Measurements from ENCODE around the gene NEK6.

NEK6 gene

GRCh38 chr9:124346347-124347163, 88.8 kb downstream of the NEK6 start:
- no peak for DNase-seq

GRCh38 chr9:124347206-124347967, 89.6 kb downstream of the NEK6 start:
- no peak for DNase-seq

DNA sequence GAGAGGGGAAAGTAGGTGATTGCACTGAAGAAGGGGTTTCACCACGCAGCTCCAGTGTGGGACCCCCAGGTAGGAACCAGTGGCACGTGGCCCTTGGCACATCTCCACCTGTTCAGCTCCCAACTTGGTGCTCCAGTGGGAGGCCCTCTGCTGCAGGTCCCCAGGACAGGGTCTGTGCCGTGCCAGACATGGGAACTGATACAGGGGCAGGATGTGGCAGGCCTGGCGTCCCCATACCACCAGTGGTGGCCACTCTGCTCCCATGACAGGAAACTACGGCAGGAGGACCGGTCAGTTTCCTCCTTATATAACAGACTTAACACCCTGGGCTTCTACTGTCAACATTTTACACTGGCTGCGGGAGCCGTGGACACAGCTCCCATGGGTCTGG, 90.2 kb downstream of the NEK6 start:
- no peak for DNase-seq

GRCh38 chr9:124348363-124348762, 90.6 kb downstream of the NEK6 start:
- no peak for DNase-seq

DNA sequence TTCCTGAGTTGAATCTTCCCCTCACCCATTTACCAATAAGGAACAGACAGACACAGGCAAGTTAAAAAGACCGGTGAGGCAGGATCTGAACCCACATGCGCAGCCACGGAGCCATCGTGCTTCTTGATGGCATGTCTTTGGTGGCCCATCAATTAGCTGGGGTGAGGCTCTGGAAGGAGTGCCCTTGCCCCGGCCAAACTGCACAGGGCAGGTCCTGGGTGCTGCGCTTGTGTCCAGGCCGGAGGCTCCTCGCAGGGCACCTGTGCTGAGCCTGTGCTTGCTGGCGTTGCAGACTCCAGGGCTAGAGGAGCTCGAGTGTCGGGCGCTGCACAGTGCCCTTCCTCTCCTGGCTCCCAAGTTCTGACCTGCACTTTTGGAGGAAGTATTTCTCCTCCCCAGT, 91.1 kb downstream of the NEK6 start:
- no peak for DNase-seq

DNA sequence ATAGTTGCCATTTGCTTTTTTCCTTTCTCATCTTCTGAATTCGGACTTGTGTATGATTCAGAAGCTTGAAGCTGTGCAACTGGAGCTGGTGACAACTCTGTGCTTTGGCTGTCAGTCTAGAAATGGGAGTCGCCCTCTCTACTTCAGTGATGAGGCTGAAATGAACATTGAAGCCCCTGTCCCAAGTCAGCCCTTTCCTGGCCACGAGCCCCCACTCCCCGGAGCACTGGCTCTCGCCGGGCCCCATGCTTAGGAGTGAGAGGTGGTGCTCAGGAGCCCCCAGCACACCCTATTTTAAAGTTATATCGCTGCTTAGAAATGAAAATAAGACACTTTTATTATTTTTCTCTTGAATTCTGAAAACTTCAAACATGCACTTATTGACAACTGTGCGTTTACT, 91.5 kb downstream of the NEK6 start:
- DNase-seq: no peak

GRCh38 chr9:124349675-124350493, 92.1 kb downstream of the NEK6 start:
- no peak for DNase-seq

- DNase-seq: no peak
Measured at GRCh38 chr9:124350494-124351263, 92.9 kb downstream of the NEK6 start.

- no peak for DNase-seq
Measured at GRCh38 chr9:124351672-124352468, 94.1 kb downstream of the NEK6 start.

DNA sequence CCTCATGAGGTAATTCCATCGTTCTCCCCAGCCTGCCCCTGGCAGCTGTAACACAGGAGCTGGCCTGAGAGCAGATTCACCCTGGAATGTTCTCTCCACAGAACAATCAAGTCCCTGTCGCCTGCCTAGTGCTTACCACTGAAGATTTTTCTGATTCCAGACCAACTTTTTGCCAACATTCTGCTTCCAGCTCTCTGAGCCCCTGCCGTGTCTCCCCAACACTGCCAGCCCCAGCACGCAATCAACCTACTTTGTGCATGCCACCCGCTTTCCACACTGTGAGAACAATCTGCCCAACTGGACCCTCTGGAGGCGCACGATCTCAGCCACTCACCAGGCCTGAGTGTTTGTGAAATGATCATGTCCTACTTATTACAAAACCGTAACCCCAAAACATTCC, 94.9 kb downstream of the NEK6 start:
- no peak for DNase-seq

DNA sequence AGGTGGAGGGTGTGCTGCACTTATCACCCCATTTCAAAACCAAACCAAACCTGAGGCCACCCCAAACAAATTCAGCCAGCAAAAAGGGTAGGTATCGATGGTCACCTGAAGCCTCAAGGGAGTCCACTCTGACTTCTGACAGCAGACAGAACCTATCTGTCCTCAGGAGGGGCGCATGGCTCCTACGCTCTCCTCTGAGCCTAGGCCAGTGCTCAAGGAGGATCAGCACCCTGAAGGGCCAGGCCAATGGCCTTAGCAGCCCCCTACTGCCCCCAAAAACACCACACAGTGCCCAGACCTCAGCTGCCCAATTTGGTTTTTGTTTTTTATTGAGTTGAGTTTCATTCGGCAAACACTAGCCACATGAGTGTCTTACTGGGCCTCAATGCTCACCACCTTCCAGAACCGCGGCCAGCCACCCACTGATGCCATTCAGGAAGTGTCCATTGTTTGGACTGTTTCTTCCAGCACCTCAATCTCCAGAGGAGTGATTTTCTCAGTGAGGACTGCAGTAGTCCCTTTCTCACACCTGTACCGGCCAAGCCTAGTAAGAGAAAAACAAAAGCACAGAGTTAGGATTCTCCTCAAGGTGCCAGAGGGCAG, 95.5 kb downstream of the NEK6 start:
- no peak for DNase-seq

DNA sequence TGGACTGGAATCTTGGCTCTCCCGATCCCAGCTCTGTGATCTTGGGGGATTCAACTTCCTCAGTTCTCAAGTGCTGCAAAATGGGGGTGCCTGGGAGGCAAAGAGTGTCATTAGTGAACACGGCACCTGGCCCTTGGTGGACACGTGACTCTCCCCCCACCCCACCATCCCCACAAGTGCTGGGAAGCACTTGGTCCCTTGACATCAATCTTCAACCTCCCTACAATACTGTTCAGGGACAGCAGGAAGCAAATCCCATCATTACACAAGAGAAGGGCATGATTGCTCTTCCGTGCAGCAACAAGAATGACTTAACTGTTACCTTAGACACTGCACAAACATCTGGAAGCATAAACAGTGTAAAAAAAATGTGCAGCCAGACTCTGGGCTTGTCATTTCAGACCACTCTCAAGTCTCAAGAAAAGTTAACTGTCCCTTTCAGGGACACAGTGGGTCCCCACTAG, 96.1 kb downstream of the NEK6 start:
- peak; percentile 82 for DNase-seq

DNA sequence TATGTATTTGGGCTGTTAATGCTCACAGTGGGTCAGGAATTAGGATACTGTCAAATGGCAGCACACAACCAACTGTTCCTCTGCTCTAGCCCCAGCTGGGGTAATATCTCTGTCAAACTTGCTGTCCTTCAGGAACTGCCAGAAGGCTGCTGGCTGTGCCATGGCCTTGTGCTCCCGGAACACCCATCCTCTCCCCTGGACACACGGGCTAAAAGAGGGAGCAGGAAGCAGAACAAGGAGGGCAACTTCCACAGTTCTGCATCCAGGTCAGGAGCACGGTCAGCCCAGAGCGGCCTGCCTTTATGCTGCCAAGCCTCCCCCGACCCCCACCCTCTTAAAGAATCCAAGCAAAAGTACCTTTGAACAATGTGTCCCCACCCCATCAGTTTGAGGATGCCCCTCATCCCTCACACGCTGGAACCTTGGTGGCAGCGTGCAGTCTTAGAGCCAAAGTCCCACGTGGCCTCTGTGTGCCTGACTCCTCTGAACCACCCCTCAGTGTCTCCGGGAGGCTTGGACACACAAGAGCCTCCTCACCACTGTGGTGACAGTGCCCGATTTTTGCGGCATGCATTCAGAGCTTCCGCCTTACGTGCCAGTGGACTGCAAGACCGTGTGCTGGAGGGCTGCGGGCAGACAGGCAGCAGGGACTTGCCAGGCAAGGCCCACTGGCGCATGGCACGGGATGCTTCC, 96.7 kb downstream of the NEK6 start:
- DNase-seq: no peak

DNA sequence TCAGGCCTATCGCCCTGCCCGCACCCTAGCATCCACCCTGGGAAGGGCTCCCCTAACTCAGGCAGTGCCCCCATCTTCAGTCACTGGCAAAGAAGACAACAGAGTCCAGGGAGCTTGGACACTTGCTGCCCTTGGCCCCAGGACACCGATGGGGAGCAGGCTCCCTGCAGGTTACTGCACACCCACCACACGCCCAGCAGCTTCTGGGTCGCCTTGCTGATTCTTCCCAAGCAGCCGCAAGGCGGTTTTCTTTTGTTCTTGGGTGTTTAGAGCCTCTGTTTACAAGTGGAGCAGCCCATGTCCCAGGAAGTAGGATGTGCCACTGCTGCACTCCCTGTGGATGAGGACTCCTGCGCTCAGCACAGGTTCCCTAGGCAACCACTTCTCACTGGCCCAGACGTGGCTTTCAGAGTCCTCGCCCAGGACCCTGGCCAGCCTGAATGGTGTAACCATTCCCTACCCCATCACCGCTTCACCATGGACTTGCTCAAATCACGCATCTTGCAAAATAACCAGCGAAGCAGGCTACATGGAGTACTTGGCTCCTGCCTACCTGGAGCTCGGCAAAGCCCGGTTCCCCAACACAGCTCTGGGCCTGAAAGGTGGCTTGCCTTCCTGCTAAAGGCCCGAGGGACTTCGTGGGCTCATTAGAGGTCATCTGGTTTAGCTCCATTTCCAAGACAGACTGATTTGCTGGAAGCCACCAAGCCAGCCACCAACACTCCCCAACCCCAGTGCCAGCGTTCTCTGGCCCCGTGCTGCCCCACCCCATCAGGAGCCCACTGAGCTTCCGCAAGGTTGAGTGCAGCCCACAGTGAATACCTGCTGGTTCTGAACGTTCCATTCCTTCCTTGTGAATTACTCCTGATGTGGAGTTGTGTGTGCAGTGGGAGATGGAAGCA, 97.5 kb downstream of the NEK6 start:
- DNase-seq: no peak

DNA sequence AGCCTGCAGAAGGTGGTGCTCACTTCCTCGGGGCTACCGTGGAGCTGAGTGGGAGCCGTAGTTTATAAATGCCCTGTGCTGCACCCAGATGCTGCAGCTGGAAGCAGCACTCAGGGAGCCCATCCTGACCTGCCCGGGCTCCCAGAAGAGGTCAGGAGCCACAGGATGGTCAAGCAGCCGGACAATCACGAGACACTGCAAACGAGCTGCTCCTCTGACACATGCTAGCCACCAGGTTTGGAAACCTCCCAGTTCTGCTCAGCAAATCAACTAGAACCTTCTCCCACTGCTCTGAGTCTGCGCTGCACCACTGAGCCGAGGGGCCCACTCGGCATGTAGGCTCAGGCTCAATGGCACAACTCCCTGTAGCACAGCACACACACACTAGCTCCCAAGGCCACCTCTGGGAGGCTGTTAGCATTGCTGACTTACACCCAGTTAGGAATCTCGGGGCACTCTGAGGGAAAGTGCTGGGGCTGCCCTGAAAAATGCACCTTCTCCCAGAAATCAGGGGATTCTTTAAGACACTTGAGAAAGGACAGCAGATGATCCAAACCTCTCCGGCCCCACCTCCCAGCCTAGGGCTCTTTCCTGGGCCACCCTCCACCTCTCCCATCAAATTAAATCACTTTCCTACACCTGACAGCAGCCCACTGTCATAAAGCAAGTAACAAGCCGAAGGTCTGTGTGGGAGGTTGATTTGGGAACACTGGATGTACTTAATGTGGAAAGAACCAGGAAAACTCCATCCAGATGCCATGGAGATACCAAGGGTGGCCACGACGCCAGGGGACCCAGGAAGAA, 98.4 kb downstream of the NEK6 start:
- DNase-seq: no peak

- DNase-seq: no peak
Measured at GRCh38 chr9:124356745-124357390, 99.1 kb downstream of the NEK6 start.

DNA sequence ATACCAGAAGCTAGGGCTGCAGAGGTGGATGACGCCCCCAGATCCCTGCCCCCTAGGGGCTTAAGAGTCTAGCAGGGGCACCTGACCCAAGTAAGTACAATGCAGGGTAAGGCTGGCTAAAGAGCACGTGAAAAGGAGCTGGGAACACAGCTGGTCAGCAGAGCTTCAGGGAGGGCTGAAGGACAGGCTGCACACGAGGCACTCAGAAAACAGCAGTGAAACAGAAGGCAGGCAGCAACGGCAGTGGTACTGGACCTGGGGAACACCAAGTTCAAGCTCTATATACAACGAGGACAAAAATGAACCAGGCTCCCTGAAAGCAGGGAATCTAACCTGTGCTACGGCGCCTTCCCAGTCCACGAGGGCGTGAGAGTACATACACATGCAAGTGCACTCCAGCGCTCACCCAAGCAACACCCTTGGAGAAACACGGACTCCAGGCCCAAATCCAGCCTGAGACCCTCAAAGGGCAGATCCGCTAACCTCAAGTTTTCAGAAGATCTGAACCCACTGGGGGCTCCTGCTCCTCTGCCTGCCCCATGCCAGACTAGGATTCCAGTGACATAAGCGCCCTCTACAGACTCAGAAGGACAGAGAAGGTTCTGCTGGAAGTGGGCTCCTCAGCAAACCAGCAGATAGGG, 100.1 kb downstream of the NEK6 start:
- DNase-seq: no peak

GRCh38 chr9:124358631-124359030, 100.9 kb downstream of the NEK6 start:
- DNase-seq: no peak

Measured in kidney glomerular epithelial cell (primary cell).